Measurements from ENCODE around the gene TOGARAM2.

The TOGARAM2 gene

GRCh38 chr2:29044459-29044858 is 63.4 kb downstream of the TOGARAM2 start:
- in situ Hi-C loops (cut with MboI; ENCODE audit: low pct_unique_long_range_greater_than_20kb, low sequenced_read_pairs), result no loop called here

GRCh38 chr2:29046321-29046720 is 65.2 kb downstream of the TOGARAM2 start:
- in situ Hi-C loops (cut with MboI; ENCODE audit: low pct_unique_long_range_greater_than_20kb, low sequenced_read_pairs), result no loop called here

More at GRCh38 chr2:29044459-29044858, 63.4 kb downstream of the TOGARAM2 start:
- no peak for DNase-seq

GRCh38 chr2:29047083-29047845 is 66.2 kb downstream of the TOGARAM2 start:
- in situ Hi-C loops (cut with MboI; ENCODE audit: low pct_unique_long_range_greater_than_20kb, low sequenced_read_pairs), result no loop called here
- no peak for DNase-seq

More at GRCh38 chr2:29046321-29046720, 65.2 kb downstream of the TOGARAM2 start:
- no peak for DNase-seq

- in situ Hi-C loops (cut with MboI; ENCODE audit: low pct_unique_long_range_greater_than_20kb, low sequenced_read_pairs), result no loop called here
- no peak for DNase-seq
Measured at GRCh38 chr2:29050591-29050990, 69.5 kb downstream of the TOGARAM2 start.

GRCh38 chr2:29051730-29052129 is 70.6 kb downstream of the TOGARAM2 start:
- in situ Hi-C loops (cut with MboI; ENCODE audit: low pct_unique_long_range_greater_than_20kb, low sequenced_read_pairs), result no loop called here
- DNase-seq, result no peak

- no peak for DNase-seq
- in situ Hi-C loops (cut with MboI; ENCODE audit: low pct_unique_long_range_greater_than_20kb, low sequenced_read_pairs), result no loop called here
Measured at GRCh38 chr2:29052807-29053206, 71.7 kb downstream of the TOGARAM2 start.

- in situ Hi-C loops (cut with MboI; ENCODE audit: low pct_unique_long_range_greater_than_20kb, low sequenced_read_pairs), result no loop called here
- no peak for DNase-seq
Measured at GRCh38 chr2:29053223-29053622, 72.1 kb downstream of the TOGARAM2 start.

GRCh38 chr2:29053670-29054400 is 72.7 kb downstream of the TOGARAM2 start:
- DNase-seq, result no peak
- in situ Hi-C loops (cut with MboI; ENCODE audit: low pct_unique_long_range_greater_than_20kb, low sequenced_read_pairs), result no loop called here

- in situ Hi-C loops (cut with MboI; ENCODE audit: low pct_unique_long_range_greater_than_20kb, low sequenced_read_pairs), result no loop called here
- DNase-seq, result no peak
Measured at GRCh38 chr2:29054430-29054829, 73.3 kb downstream of the TOGARAM2 start.

- in situ Hi-C loops (cut with MboI; ENCODE audit: low pct_unique_long_range_greater_than_20kb, low sequenced_read_pairs), result no loop called here
Measured at GRCh38 chr2:29055601-29056000, 74.5 kb downstream of the TOGARAM2 start.

GRCh38 chr2:29056452-29056851 is 75.4 kb downstream of the TOGARAM2 start:
- in situ Hi-C loops (cut with MboI; ENCODE audit: low pct_unique_long_range_greater_than_20kb, low sequenced_read_pairs), result no loop called here

More at GRCh38 chr2:29055601-29056000, 74.5 kb downstream of the TOGARAM2 start:
- no peak for DNase-seq

GRCh38 chr2:29057006-29057405 is 75.9 kb downstream of the TOGARAM2 start:
- in situ Hi-C loops (cut with MboI; ENCODE audit: low pct_unique_long_range_greater_than_20kb, low sequenced_read_pairs), result no loop called here

More at GRCh38 chr2:29056452-29056851, 75.4 kb downstream of the TOGARAM2 start:
- no peak for DNase-seq

GRCh38 chr2:29059624-29060023 is 78.5 kb downstream of the TOGARAM2 start:
- in situ Hi-C loops (cut with MboI; ENCODE audit: low pct_unique_long_range_greater_than_20kb, low sequenced_read_pairs), result no loop called here
- DNase-seq, result no peak

More at GRCh38 chr2:29057006-29057405, 75.9 kb downstream of the TOGARAM2 start:
- DNase-seq, result no peak

- no peak for DNase-seq
- in situ Hi-C loops (cut with MboI; ENCODE audit: low pct_unique_long_range_greater_than_20kb, low sequenced_read_pairs), result no loop called here
Measured at GRCh38 chr2:29060441-29060840, 79.3 kb downstream of the TOGARAM2 start.

GRCh38 chr2:29061176-29061575 is 80.1 kb downstream of the TOGARAM2 start:
- in situ Hi-C loops (cut with MboI; ENCODE audit: low pct_unique_long_range_greater_than_20kb, low sequenced_read_pairs), result no loop called here

GRCh38 chr2:29061616-29062015 is 80.5 kb downstream of the TOGARAM2 start:
- DNase-seq, result no peak
- in situ Hi-C loops (cut with MboI; ENCODE audit: low pct_unique_long_range_greater_than_20kb, low sequenced_read_pairs), result no loop called here

More at GRCh38 chr2:29061176-29061575, 80.1 kb downstream of the TOGARAM2 start:
- DNase-seq, result no peak

GRCh38 chr2:29062371-29062770 is 81.3 kb downstream of the TOGARAM2 start:
- in situ Hi-C loops (cut with MboI; ENCODE audit: low pct_unique_long_range_greater_than_20kb, low sequenced_read_pairs), result no loop called here
- DNase-seq, result no peak

- no peak for DNase-seq
- in situ Hi-C loops (cut with MboI; ENCODE audit: low pct_unique_long_range_greater_than_20kb, low sequenced_read_pairs), result no loop called here
Measured at GRCh38 chr2:29063056-29063455, 82.0 kb downstream of the TOGARAM2 start.

GRCh38 chr2:29063646-29064345 is 82.7 kb downstream of the TOGARAM2 start:
- in situ Hi-C loops (cut with MboI; ENCODE audit: low pct_unique_long_range_greater_than_20kb, low sequenced_read_pairs), result no loop called here

GRCh38 chr2:29064346-29064715 is 83.2 kb downstream of the TOGARAM2 start:
- no peak for DNase-seq
- in situ Hi-C loops (cut with MboI; ENCODE audit: low pct_unique_long_range_greater_than_20kb, low sequenced_read_pairs), result no loop called here

More at GRCh38 chr2:29063646-29064345, 82.7 kb downstream of the TOGARAM2 start:
- DNase-seq, result no peak
